Esophagus squamous epithelium (tissue), 5 donors: ENCODE measurements around the gene KRTAP5-6. TPM values are rescaled to one million over a fixed set of nuclear protein-coding genes. Genes with fewer than 3 reads are reported as not detected.
A peak's percentile ranks its signal among the peaks of the same experiment; 100 is the strongest.

Source experiments
- DNase-seq: peaks from one replicate; lab custom pipeline; 2025; lab: John Stamatoyannopoulos, UW
- H3K27ac ChIP-seq, 4 donors: fragments of 200-600 bp; sonication (generic); one replicate each; pipeline ENCODE4 v1.5.1; 2016 to 2019; ENCODE audit warnings: mild to moderate bottlenecking in 1 of 4
- H3K27me3 ChIP-seq, 4 donors: fragments of 200-600 bp; sonication (generic); 1 replicate in 3 of 4; 2 replicates in 1 of 4; pipeline versions ENCODE4 v1.5.1 to v1.6.0; 2017 to 2021; ENCODE audit warnings: antibody characterized with exemption in 1 of 4
- H3K36me3 ChIP-seq, 3 donors: fragments of 200-600 bp; sonication (generic); one replicate each; pipeline ENCODE4 v1.5.1; 2016 to 2019
- H3K4me1 ChIP-seq, 3 donors: fragments of 200-600 bp; sonication (generic); one replicate each; pipeline ENCODE4 v1.5.1; 2017 to 2019
- H3K4me3 ChIP-seq, 4 donors: fragments of 200-600 bp; sonication (generic); 1 replicate in 3 of 4; 2 replicates in 1 of 4; pipeline ENCODE4 v1.5.1; 2016 to 2019; ENCODE audit warnings: mild to moderate bottlenecking in 2 of 4, moderate library complexity in 1 of 4
- H3K9me3 ChIP-seq, 3 donors: fragments of 200-600 bp; sonication (generic); one replicate each; pipeline ENCODE4 v1.5.1; 2016 to 2019
- POLR2A ChIP-seq, 4 donors: fragments of 450-650 bp; IDR thresholded peaks; one replicate each; pipeline ENCODE4 v1.6.1; 2017; ENCODE audit warnings: antibody characterized with exemption in 4 of 4, mild to moderate bottlenecking in 4 of 4, moderate library complexity in 3 of 4
- WGBS, 2 donors: methylation state at CpG; one replicate each; pipeline ENCODE4 v1.1.5; 2018; 5-methylcytosine and 5-hydroxymethylcytosine counted together
- intact Hi-C: fragments of 100-400 bp; cut with DNase I; formaldehyde crosslinking; loops from one replicate; pipeline ENCODE4 v1.15.0; 2022
- total RNA-seq, 4 donors: library from RNA; depleted of rRNA; stranded (reverse); fragments of >200 nt; gene quantifications; one replicate each; pipeline ENCODE4 v1.1.0, GENCODE V29; 2016
- TF ChIP-seq, protein P1 (sequence below), 6 experiments: fragments of 450-650 bp in 4 of 6; fragments of 200-600 bp in 2 of 6; sonication (generic) in 2 of 6; IDR thresholded peaks; one replicate each; pipeline ENCODE4 v1.5.1; 2016 to 2019; ENCODE audit warnings: antibody characterized with exemption in 6 of 6, mild to moderate bottlenecking in 4 of 6, moderate library complexity in 4 of 6
- donor health status: DM: yes; HTN: yes; CAD: no.

KRTAP5-6 gene
- total RNA-seq, 4 donors from 2014 or later, result not detected

DNA sequence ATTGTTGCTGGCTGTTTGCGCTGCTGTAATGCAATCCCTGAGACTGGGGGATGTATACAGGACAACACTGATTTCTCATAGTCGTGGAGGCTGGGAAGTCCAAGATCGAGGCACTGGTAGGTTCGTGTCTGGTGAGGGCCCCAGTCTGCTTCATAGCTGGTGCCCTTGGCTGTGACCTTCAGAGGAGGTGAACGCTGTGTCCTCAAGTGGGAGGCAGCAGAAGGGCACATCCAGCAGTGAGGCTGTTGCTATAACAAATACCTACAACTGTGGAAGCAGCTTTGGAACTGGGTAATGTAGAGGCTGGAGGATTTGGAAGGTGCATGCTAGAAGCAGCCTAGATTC is 46.1 kb upstream of the KRTAP5-6 start:
- Histone ChIP-seq H3K4me3 (no peak overlapping the region), H3K4me1 (peaks cover 4 to 32% (median 4%) of the 10 kb centered on the region in 3 donors), H3K27me3 (peaks cover 0 to 39% (median 0%) of the 10 kb centered on the region in 4 donors), H3K27ac (no peak overlapping the region), H3K9me3 (no peaks in the 10 kb centered on the region), H3K36me3 (no peaks in the 10 kb centered on the region)
- TF ChIP-seq, protein P1, sequence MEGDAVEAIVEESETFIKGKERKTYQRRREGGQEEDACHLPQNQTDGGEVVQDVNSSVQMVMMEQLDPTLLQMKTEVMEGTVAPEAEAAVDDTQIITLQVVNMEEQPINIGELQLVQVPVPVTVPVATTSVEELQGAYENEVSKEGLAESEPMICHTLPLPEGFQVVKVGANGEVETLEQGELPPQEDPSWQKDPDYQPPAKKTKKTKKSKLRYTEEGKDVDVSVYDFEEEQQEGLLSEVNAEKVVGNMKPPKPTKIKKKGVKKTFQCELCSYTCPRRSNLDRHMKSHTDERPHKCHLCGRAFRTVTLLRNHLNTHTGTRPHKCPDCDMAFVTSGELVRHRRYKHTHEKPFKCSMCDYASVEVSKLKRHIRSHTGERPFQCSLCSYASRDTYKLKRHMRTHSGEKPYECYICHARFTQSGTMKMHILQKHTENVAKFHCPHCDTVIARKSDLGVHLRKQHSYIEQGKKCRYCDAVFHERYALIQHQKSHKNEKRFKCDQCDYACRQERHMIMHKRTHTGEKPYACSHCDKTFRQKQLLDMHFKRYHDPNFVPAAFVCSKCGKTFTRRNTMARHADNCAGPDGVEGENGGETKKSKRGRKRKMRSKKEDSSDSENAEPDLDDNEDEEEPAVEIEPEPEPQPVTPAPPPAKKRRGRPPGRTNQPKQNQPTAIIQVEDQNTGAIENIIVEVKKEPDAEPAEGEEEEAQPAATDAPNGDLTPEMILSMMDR (IDR thresholded peaks at IDR 0.05), result no peak
- no peak for TF ChIP-seq POLR2A (IDR thresholded peaks at IDR 0.05)
- no peak for DNase-seq
- intact Hi-C loops, result loop anchor here (5.0 kb wide), 1 partner anchor 501 kb away; no protein-coding TSS in a partner anchor
- WGBS, 2 donors, result 67 to 71% methylated on average over 1 to 5 of the region's 5 CpGs

DNA sequence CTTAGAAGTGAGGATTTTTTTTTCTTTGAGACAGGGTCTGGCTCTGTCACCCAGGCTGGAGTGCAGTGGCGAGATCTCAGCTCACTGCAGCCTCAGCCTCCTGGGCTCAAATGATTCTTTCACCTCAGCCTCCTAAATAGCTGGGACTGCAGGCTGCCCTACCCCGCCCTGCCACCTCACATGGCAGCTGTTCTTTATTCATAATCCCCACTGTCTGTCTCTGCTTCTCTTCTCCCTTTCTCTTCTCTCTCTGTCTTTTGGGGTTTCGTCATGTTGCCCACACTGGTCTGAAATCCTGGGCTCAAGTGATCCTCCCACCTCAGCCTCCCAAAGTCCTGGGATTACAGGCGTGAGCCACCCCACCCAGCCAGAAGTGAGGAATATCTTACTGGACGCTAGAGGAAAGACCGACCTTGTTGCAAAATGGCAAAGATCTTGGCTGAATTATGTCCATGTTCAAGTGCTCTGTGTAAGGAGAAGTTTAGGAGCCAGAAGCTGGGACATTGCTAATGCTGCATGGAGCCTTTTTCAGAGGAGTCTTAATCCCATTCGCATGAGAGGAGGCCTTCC is 45.5 kb upstream of the KRTAP5-6 start:
- Histone ChIP-seq H3K27me3 (peaks cover 0 to 43% (median 0%) of the 10 kb centered on the region in 4 donors), H3K36me3 (no peaks in the 10 kb centered on the region), H3K9me3 (no peaks in the 10 kb centered on the region), H3K4me1 (peaks cover 4 to 32% (median 4%) of the 10 kb centered on the region in 3 donors), H3K27ac (no peak overlapping the region), H3K4me3 (no peak overlapping the region)
- TF ChIP-seq POLR2A (IDR thresholded peaks at IDR 0.05), result no peak
- TF ChIP-seq, protein P1 (IDR thresholded peaks at IDR 0.05), result no peak
- intact Hi-C loops, result loop anchor here (5.0 kb wide), 1 partner anchor 501 kb away; no protein-coding TSS in a partner anchor
- DNase-seq, result no peak
- 75 to 81% methylated on average over 7 of the region's 7 CpGs for WGBS, 2 donors

DNA sequence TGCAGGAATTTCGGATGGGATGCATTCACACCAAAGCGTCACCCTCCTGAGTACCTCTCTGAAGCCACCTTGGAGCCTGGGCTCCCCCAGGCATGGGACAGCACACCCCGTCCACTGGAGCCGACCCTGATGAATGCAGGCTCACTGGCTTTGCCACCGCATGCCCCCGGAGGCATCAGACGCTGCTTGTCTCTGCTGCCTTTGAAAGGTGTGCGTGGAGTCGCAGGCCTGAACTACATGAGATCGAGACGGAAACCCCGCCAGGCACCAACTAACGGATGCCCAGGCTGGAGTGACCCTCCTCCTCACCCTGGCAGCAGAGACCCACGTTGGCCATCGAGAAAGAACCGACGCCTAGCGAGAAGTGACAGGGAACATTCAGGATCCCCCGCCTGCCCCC is 45.0 kb upstream of the KRTAP5-6 start:
- H3K36me3 ChIP-seq, result no peaks in the 10 kb centered on the region
- no peak for DNase-seq
- peaks cover 0 to 41% (median 0%) of the 10 kb centered on the region in 4 donors for H3K27me3 ChIP-seq
- TF ChIP-seq POLR2A (IDR thresholded peaks at IDR 0.05), result no peak
- TF ChIP-seq, protein P1 (IDR thresholded peaks at IDR 0.05), result no peak
- no peaks in the 10 kb centered on the region for H3K9me3 ChIP-seq
- H3K27ac ChIP-seq, result no peak overlapping the region
- 63 to 70% methylated on average over 8 to 9 of the region's 19 CpGs for whole genome bisulfite sequencing, 2 donors
- H3K4me1 ChIP-seq, result peaks cover 4 to 32% (median 4%) of the 10 kb centered on the region in 3 donors
- intact Hi-C loops, result loop anchor here (5.0 kb wide), 1 partner anchor 500 kb away; no protein-coding TSS in a partner anchor
- no peak overlapping the region for H3K4me3 ChIP-seq

DNA sequence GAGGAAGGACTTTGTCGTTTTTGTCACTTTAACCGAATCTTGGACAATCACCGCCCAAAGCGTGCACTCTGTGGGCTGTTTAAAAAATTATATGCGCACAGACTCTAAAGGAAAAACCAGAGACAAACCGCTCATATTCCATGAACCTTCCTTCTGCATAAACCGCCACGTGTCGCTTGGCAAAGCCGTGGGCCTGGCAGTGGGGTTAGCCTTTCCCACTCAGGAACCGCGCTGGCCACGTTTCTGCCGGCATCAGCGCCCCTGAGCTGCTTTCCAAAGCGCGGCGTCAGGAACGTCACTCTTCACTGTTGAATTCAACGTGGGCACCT is 44.6 kb upstream of the KRTAP5-6 start:
- peaks cover 4 to 32% (median 4%) of the 10 kb centered on the region in 3 donors for H3K4me1 ChIP-seq
- H3K27me3 ChIP-seq, result peaks cover 0 to 41% (median 0%) of the 10 kb centered on the region in 4 donors
- TF ChIP-seq POLR2A (IDR thresholded peaks at IDR 0.05), result no peak
- TF ChIP-seq, protein P1 (IDR thresholded peaks at IDR 0.05), result no peak
- intact Hi-C loops, result loop anchor here (5.0 kb wide), 1 partner anchor 500 kb away; no protein-coding TSS in a partner anchor
- no peaks in the 10 kb centered on the region for H3K36me3 ChIP-seq
- DNase-seq, result no peak
- no peak overlapping the region for H3K27ac ChIP-seq
- no peaks in the 10 kb centered on the region for H3K9me3 ChIP-seq
- 49 to 64% methylated on average over 13 to 20 of the region's 20 CpGs for WGBS, 2 donors
- H3K4me3 ChIP-seq, result no peak overlapping the region

DNA sequence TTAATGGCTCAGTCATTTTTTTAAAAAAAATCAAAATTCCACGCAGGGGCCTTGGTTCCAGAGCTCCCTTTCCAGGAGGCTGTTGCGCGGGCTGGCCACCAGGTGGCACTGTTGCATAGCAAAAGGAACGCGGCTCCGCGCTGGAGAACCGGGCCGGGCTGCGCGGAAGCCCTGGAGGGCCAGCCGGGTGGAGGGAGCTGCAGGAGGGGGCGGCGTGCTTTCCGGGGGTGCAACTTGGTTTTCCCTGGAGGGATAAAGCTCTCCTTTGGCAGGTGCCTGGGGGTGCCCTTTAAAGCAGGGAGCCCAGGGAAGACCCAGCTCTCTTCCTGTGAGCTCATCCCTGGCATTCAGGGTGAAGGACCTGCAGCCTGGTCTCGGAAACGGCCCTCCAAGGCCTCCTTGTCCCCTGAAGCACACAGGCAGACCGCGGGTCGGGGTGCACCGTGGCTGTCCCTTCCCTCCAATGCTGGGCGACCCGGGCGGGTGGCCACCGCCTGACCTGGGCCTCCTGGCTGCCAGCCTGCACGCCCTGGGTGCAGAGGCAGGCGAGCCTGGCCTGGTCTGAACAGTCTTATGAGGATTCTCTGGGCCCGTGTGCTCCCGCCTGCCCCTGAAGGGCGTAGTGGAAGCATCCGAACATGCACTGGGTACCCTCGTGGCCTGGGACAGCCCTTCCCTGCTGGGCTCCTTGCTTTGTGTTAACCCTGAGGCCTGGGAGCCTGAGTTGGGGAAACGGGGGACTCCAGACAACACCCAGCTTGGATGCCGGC is 44.0 kb upstream of the KRTAP5-6 start:
- 0% methylated on average over 9 of the region's 34 CpGs for WGBS, 2 donors
- H3K27ac ChIP-seq, result no peak overlapping the region
- peaks cover 0 to 41% (median 0%) of the 10 kb centered on the region in 4 donors for H3K27me3 ChIP-seq
- intact Hi-C loops, result loop anchor here (5.0 kb wide), 1 partner anchor 499 kb away; no protein-coding TSS in a partner anchor
- no peaks in the 10 kb centered on the region for H3K36me3 ChIP-seq
- no peak for DNase-seq
- TF ChIP-seq POLR2A (IDR thresholded peaks at IDR 0.05), result no peak
- TF ChIP-seq, protein P1 (IDR thresholded peaks at IDR 0.05), result peak; percentile 94 to 99 (median 98)
- H3K9me3 ChIP-seq, result no peaks in the 10 kb centered on the region
- peaks cover 4 to 32% (median 4%) of the 10 kb centered on the region in 3 donors for H3K4me1 ChIP-seq
- no peak overlapping the region for H3K4me3 ChIP-seq
